Measurements from ENCODE around the gene CLASRP. TPM values are rescaled to one million over a fixed set of nuclear protein-coding genes. Genes with fewer than 3 reads are reported as not detected.

The CLASRP gene
- total RNA-seq, 2 experiments from 2014 or later, result 84.3 to 88.0 TPM

- no peaks in the 10 kb centered on the region for H3K9me3 Mint-ChIP-seq
- no peaks in the 10 kb centered on the region for H3K4me1 Mint-ChIP-seq
- H3K27me3 Mint-ChIP-seq, result no peaks in the 10 kb centered on the region
- ChIA-PET POLR2A (no interaction called here), CTCF (no interaction called here)
- H3K36me3 Mint-ChIP-seq (ENCODE audit: low read depth), result peaks cover 52% of the 10 kb centered on the region
- no peak overlapping the region for H3K27ac Mint-ChIP-seq
- no peak overlapping the region for H3K4me3 Mint-ChIP-seq
- DNase-seq, result no peak
Measured at GRCh38 chr19:45032421-45032820, 6.4 kb upstream of the CLASRP start.

GRCh38 chr19:45035755-45036154, 3.1 kb upstream of the CLASRP start:
- H3K27me3 Mint-ChIP-seq, result no peaks in the 10 kb centered on the region
- DNase-seq, result no peak
- no peak overlapping the region for H3K27ac Mint-ChIP-seq
- ChIA-PET CTCF (no interaction called here), POLR2A (no interaction called here)
- H3K36me3 Mint-ChIP-seq (ENCODE audit: low read depth), result peaks cover 57% of the 10 kb centered on the region
- no peak overlapping the region for H3K4me3 Mint-ChIP-seq
- no peaks in the 10 kb centered on the region for H3K9me3 Mint-ChIP-seq
- H3K4me1 Mint-ChIP-seq, result peaks cover 21% of the 10 kb centered on the region

- Mint-ChIP-seq H3K27me3 (no peaks in the 10 kb centered on the region), H3K27ac (peak overlapping the region; percentile 26), H3K4me3 (peak overlapping the region; percentile 21), H3K36me3 (ENCODE audit: low read depth) (peaks cover 58% of the 10 kb centered on the region), H3K9me3 (no peaks in the 10 kb centered on the region), H3K4me1 (peaks cover 32% of the 10 kb centered on the region)
- ChIA-PET CTCF (interaction anchor here (5.3 kb wide), 1 partner anchor 22 kb away, joined by 35 read pairs; no protein-coding TSS in a partner anchor), POLR2A (interaction anchor here (1.5 to 2.7 kb wide), 4 partner anchors 9 to 55 kb away, joined by 3 to 20 read pairs (median 14); partner anchors contain the start of gene PPP1R37)
- no peak for DNase-seq
Measured at GRCh38 chr19:45037393-45038169, 1.3 kb upstream of the CLASRP start.

GRCh38 chr19:45040059-45040771, 1.4 kb downstream of the CLASRP start:
- POLR2A ChIA-PET, result interaction anchor here (0.6 to 2.7 kb wide), 16 partner anchors 9 to 138 kb away, joined by 3 to 38 read pairs (median 6); partner anchors contain the start of genes BLOC1S3, PPP1R37, RELB and TRAPPC6A
- CTCF ChIA-PET, result interaction anchor here (0.8 to 5.3 kb wide), 6 partner anchors 9 to 137 kb away, joined by 3 to 35 read pairs (median 5); partner anchors contain the start of genes CLPTM1 and TRAPPC6A
- Mint-ChIP-seq H3K27me3 (no peaks in the 10 kb centered on the region), H3K4me3 (peak overlapping the region; percentile 81), H3K9me3 (no peaks in the 10 kb centered on the region), H3K4me1 (peaks cover 35% of the 10 kb centered on the region), H3K27ac (peak overlapping the region; percentile 93), H3K36me3 (ENCODE audit: low read depth) (peaks cover 47% of the 10 kb centered on the region)
- DNase-seq, result no peak

- Mint-ChIP-seq H3K36me3 (ENCODE audit: low read depth) (peaks cover 52% of the 10 kb centered on the region), H3K9me3 (no peaks in the 10 kb centered on the region), H3K4me3 (peak overlapping the region; percentile 36), H3K4me1 (peaks cover 42% of the 10 kb centered on the region), H3K27me3 (no peaks in the 10 kb centered on the region), H3K27ac (peak overlapping the region; percentile 35)
- DNase-seq, result no peak
- CTCF ChIA-PET, result interaction anchor here (1.9 to 5.3 kb wide), 2 partner anchors 19 to 52 kb away, joined by 5 to 35 read pairs; no protein-coding TSS in a partner anchor
- POLR2A ChIA-PET, result interaction anchor here (1.4 kb wide), 1 partner anchor 51 kb away, joined by 3 read pairs; the partner anchor contains the start of gene PPP1R37
Measured at GRCh38 chr19:45041125-45041524, 2.3 kb downstream of the CLASRP start.

GRCh38 chr19:45045671-45046353, 7.0 kb downstream of the CLASRP start:
- POLR2A ChIA-PET, result interaction anchor here (0.8 to 1.9 kb wide), 2 partner anchors 7 to 44 kb away, joined by 3 to 8 read pairs; partner anchors contain the start of gene CLASRP

GRCh38 chr19:45046355-45046754, 7.5 kb downstream of the CLASRP start:
- Mint-ChIP-seq H3K36me3 (ENCODE audit: low read depth) (peaks cover 46% of the 10 kb centered on the region), H3K9me3 (no peaks in the 10 kb centered on the region), H3K4me3 (no peak overlapping the region), H3K27ac (peak overlapping the region; percentile 49), H3K27me3 (no peaks in the 10 kb centered on the region), H3K4me1 (peaks cover 42% of the 10 kb centered on the region)
- ChIA-PET CTCF (interaction anchor here (3.1 kb wide), 1 partner anchor 13 kb away, joined by 13 read pairs; no protein-coding TSS in a partner anchor), POLR2A (interaction anchor here (0.8 to 1.9 kb wide), 2 partner anchors 7 to 45 kb away, joined by 3 to 8 read pairs; partner anchors contain the start of gene CLASRP)
- DNase-seq, result no peak

More at GRCh38 chr19:45045671-45046353, 7.0 kb downstream of the CLASRP start:
- Mint-ChIP-seq H3K4me1 (peaks cover 45% of the 10 kb centered on the region), H3K27ac (peak overlapping the region; percentile 49), H3K36me3 (ENCODE audit: low read depth) (peaks cover 49% of the 10 kb centered on the region), H3K9me3 (no peaks in the 10 kb centered on the region), H3K27me3 (no peaks in the 10 kb centered on the region), H3K4me3 (no peak overlapping the region)
- CTCF ChIA-PET, result interaction anchor here (3.1 kb wide), 1 partner anchor 13 kb away, joined by 13 read pairs; no protein-coding TSS in a partner anchor
- no peak for DNase-seq

GRCh38 chr19:45047188-45047797, 8.4 kb downstream of the CLASRP start:
- no peaks in the 10 kb centered on the region for H3K27me3 Mint-ChIP-seq
- peaks cover 43% of the 10 kb centered on the region for H3K36me3 Mint-ChIP-seq (ENCODE audit: low read depth)
- H3K27ac Mint-ChIP-seq, result peak overlapping the region; percentile 51
- ChIA-PET CTCF (no interaction called here), POLR2A (interaction anchor here (1.9 kb wide), 1 partner anchor 8 kb away, joined by 8 read pairs; the partner anchor contains the start of gene CLASRP)
- no peaks in the 10 kb centered on the region for H3K9me3 Mint-ChIP-seq
- H3K4me1 Mint-ChIP-seq, result peaks cover 37% of the 10 kb centered on the region
- peak overlapping the region; percentile 33 for H3K4me3 Mint-ChIP-seq
- DNase-seq, result no peak

- POLR2A ChIA-PET, result interaction anchor here (0.8 to 1.6 kb wide), 3 partner anchors 10 to 43 kb away, joined by 3 to 4 read pairs (median 4); partner anchors contain the start of genes CLASRP and PPP1R37
- H3K9me3 Mint-ChIP-seq, result no peaks in the 10 kb centered on the region
- H3K4me3 Mint-ChIP-seq, result no peak overlapping the region
- H3K4me1 Mint-ChIP-seq, result peaks cover 37% of the 10 kb centered on the region
- H3K36me3 Mint-ChIP-seq (ENCODE audit: low read depth), result peaks cover 52% of the 10 kb centered on the region
- no peak overlapping the region for H3K27ac Mint-ChIP-seq
- CTCF ChIA-PET, result interaction anchor here (1.7 to 1.8 kb wide), 2 partner anchors 10 kb away, joined by 8 to 10 read pairs; partner anchors contain the start of gene CLASRP
- DNase-seq, result no peak
- no peaks in the 10 kb centered on the region for H3K27me3 Mint-ChIP-seq
Measured at GRCh38 chr19:45049073-45049736, 10.4 kb downstream of the CLASRP start.

- H3K36me3 Mint-ChIP-seq (ENCODE audit: low read depth), result peaks cover 55% of the 10 kb centered on the region
- H3K4me3 Mint-ChIP-seq, result no peak overlapping the region
- ChIA-PET CTCF (interaction anchor here (1.7 to 1.8 kb wide), 2 partner anchors 9 to 11 kb away, joined by 8 to 10 read pairs; partner anchors contain the start of gene CLASRP), POLR2A (interaction anchor here (0.8 to 1.1 kb wide), 2 partner anchors 11 to 42 kb away, joined by 3 to 4 read pairs; partner anchors contain the start of genes CLASRP and PPP1R37)
- peaks cover 34% of the 10 kb centered on the region for H3K4me1 Mint-ChIP-seq
- H3K9me3 Mint-ChIP-seq, result no peaks in the 10 kb centered on the region
- no peak for DNase-seq
- peak overlapping the region; percentile 35 for H3K27ac Mint-ChIP-seq
- H3K27me3 Mint-ChIP-seq, result no peaks in the 10 kb centered on the region
Measured at GRCh38 chr19:45050036-45050435, 11.2 kb downstream of the CLASRP start.

GRCh38 chr19:45051929-45052579, 13.2 kb downstream of the CLASRP start:
- POLR2A ChIA-PET, result no interaction called here
- no peak overlapping the region for H3K27ac Mint-ChIP-seq
- no peak for DNase-seq
- no peaks in the 10 kb centered on the region for H3K9me3 Mint-ChIP-seq
- CTCF ChIA-PET, result interaction anchor here (1.3 kb wide), 1 partner anchor 8 kb away, joined by 3 read pairs; no protein-coding TSS in a partner anchor
- H3K4me1 Mint-ChIP-seq, result peaks cover 17% of the 10 kb centered on the region
- H3K4me3 Mint-ChIP-seq, result no peak overlapping the region
- H3K27me3 Mint-ChIP-seq, result no peaks in the 10 kb centered on the region
- H3K36me3 Mint-ChIP-seq (ENCODE audit: low read depth), result peaks cover 48% of the 10 kb centered on the region
